ENCODE data around the gene CEBPZ.

- TF ChIP-seq CTCF (IDR thresholded peaks at IDR 0.05), result no peak
- TF ChIP-seq POLR2A (IDR thresholded peaks at IDR 0.05), result no peak
Observed at GRCh38 chr2:37201766-37202165, 29.6 kb downstream of the CEBPZ start.

Measured in uterus (tissue), 2 donors.